K562 (cell line): ENCODE results near the gene GNAI3. TPM values are rescaled to one million over a fixed set of nuclear protein-coding genes. Genes with fewer than 3 reads are reported as not detected.
A peak's percentile ranks its signal among the peaks of the same experiment; 100 is the strongest.

Experiments used
- CBFB ChIP-seq: sonication (generic); formaldehyde crosslinking; IDR thresholded peaks from 2 replicates; pipeline ENCODE4 v1.4.0; 2020; ENCODE audit warnings: mild to moderate bottlenecking, missing genetic modification reagents
- CBX8 ChIP-seq: fragments of 200-600 bp; sonication (generic); IDR thresholded peaks from 2 replicates; pipeline ENCODE4 v1.6.1; 2012; ENCODE audit warnings: borderline replicate concordance, mixed run types, low read depth, mild to moderate bottlenecking, moderate library complexity, mixed read lengths, low read length, control low read depth, inconsistent platforms; ENCODE audit not compliant: poor library complexity, severe bottlenecking; ENCODE audit errors: extremely low read depth
- CREB3 ChIP-seq: fragments of 450-650 bp; conservative IDR thresholded peaks from 2 replicates; pipeline ENCODE4 v1.6.1; 2016; ENCODE audit warnings: missing genetic modification characterization, low read depth, mild to moderate bottlenecking, missing compliant biosample characterization, moderate library complexity
- EWSR1 ChIP-seq: fragments of 450-650 bp; IDR thresholded peaks from 2 replicates; pipeline ENCODE4 v1.6.1; 2018; ENCODE audit warnings: borderline replicate concordance, mild to moderate bottlenecking, low read depth, moderate library complexity; ENCODE audit not compliant: partially characterized antibody
- FOSL1 ChIP-seq: fragments of 200-800 bp; sonication (Bioruptor generic); conservative IDR thresholded peaks from 2 replicates; pipeline ENCODE4 v1.6.1; 2016; ENCODE audit warnings: missing genetic modification characterization, missing compliant biosample characterization
- GABPB2 ChIP-seq: fragments of 250-450 bp; sonication (Bioruptor Pico); conservative IDR thresholded peaks from 2 replicates; pipeline ENCODE4 v1.5.1; 2021; ENCODE audit warnings: mild to moderate bottlenecking
- GATAD2A ChIP-seq: fragments of 450-650 bp; IDR thresholded peaks from 2 replicates; pipeline ENCODE4 v1.6.1; 2017
- HLTF ChIP-seq: fragments of 450-650 bp; IDR thresholded peaks from 2 replicates; pipeline ENCODE4 v1.6.1; 2016
- ILF3 ChIP-seq: fragments of 450-650 bp; IDR thresholded peaks from 2 replicates; pipeline ENCODE4 v1.6.1; 2018; ENCODE audit warnings: antibody characterized with exemption, mild to moderate bottlenecking, moderate library complexity, borderline replicate concordance
- JUN ChIP-seq, 2 experiments: sonication (generic) in 1 of 2; formaldehyde crosslinking in 1 of 2; IDR thresholded peaks; 2 replicates each; pipeline versions ENCODE4 v1.6.1 to v1.8.0; 2012 to 2022; ENCODE audit warnings: borderline replicate concordance in 2 of 2, mild to moderate bottlenecking in 2 of 2, improper control_type of control experiment in 1 of 2, low read depth in 1 of 2, low read length in 1 of 2, missing genetic modification reagents in 1 of 2
- KHSRP ChIP-seq: fragments of 450-650 bp; IDR thresholded peaks from 2 replicates; pipeline ENCODE4 v1.6.1; 2017
- LEF1 ChIP-seq: fragments of 450-650 bp; IDR thresholded peaks from 2 replicates; pipeline ENCODE4 v1.6.1; 2016; ENCODE audit warnings: mild to moderate bottlenecking
- MAZ ChIP-seq, 2 experiments: fragments of 450-650 bp in 1 of 2; sonication (generic) in 1 of 2; formaldehyde crosslinking; IDR thresholded peaks in 1 of 2; conservative IDR thresholded peaks in 1 of 2; 2 replicates each; pipeline versions ENCODE4 v1.4.0 to v1.5.0; 2020; ENCODE audit warnings: mild to moderate bottlenecking in 1 of 2, missing genetic modification reagents in 1 of 2
- STAT5B ChIP-seq: fragments of 250-450 bp; sonication (Bioruptor Pico); IDR thresholded peaks from 2 replicates; pipeline ENCODE4 v1.8.0; 2021; ENCODE audit warnings: mild to moderate bottlenecking, inconsistent platforms
- ZBTB9 ChIP-seq: fragments of 450-650 bp; formaldehyde crosslinking; IDR thresholded peaks from 2 replicates; pipeline ENCODE4 v1.4.0; 2020; ENCODE audit warnings: mild to moderate bottlenecking, moderate library complexity
- ZC3H11A ChIP-seq: IDR thresholded peaks from 2 replicates; pipeline ENCODE4 v1.6.1; 2012; ENCODE audit warnings: low read depth, low read length, improper control_type of control experiment
- ZFP1 ChIP-seq: fragments of 450-650 bp; formaldehyde crosslinking; IDR thresholded peaks from 2 replicates; pipeline ENCODE4 v1.4.0; 2020; ENCODE audit warnings: mild to moderate bottlenecking, mixed read lengths
- ZFPM2 ChIP-seq: fragments of 250-450 bp; sonication (Bioruptor Pico); IDR thresholded peaks from 2 replicates; pipeline ENCODE4 v1.5.1; 2022; ENCODE audit warnings: mild to moderate bottlenecking
- ZMIZ1 ChIP-seq, 2 experiments: fragments of 150-350 bp in 1 of 2; IDR thresholded peaks; 2 replicates each; pipeline ENCODE4 v1.6.1; 2012 to 2016; ENCODE audit warnings: low read depth in 2 of 2, low read length in 2 of 2, mild to moderate bottlenecking in 1 of 2, moderate library complexity in 1 of 2
- ZNF583 ChIP-seq: fragments of 250-450 bp; sonication (Bioruptor Pico); IDR thresholded peaks from 2 replicates; pipeline ENCODE4 v1.4.0; 2020
- ZNF584 ChIP-seq: fragments of 200-800 bp; sonication (Bioruptor generic); IDR thresholded peaks from 2 replicates; pipeline ENCODE4 v1.6.1; 2016; ENCODE audit warnings: low read depth, mild to moderate bottlenecking, missing genetic modification characterization, missing compliant biosample characterization
- ZNF75A ChIP-seq: fragments of 450-650 bp; formaldehyde crosslinking; IDR thresholded peaks from 2 replicates; pipeline ENCODE4 v1.4.0; 2020; ENCODE audit warnings: mild to moderate bottlenecking
- polyA plus RNA-seq, 8 experiments: library from polyadenylated mRNA; depleted of rRNA in 4 of 8; stranded (reverse) in 5 of 8; unstranded in 3 of 8; fragments of >200 nt; fragmentation: Nextera tagmentation in 2 of 8; fragmentation: Illumina TruSeq in 1 of 8; extraction: Ambion mirVana in 2 of 8; extraction: Trizol in 1 of 8; gene quantifications; 2 replicates each; pipeline versions ENCODE4 v1.2.1 to v1.2.3, GENCODE V29; 2011 to 2014; ENCODE audit warnings: inconsistent platforms in 1 of 8, missing spikeins in 1 of 8
- total RNA-seq, 7 experiments: library from RNA; depleted of rRNA in 6 of 7; stranded (reverse); fragments of >200 nt in 6 of 7; fragmentation: Illumina TruSeq in 2 of 7; extraction: Trizol in 2 of 7; gene quantifications; 2 replicates each; pipeline versions ENCODE4 v1.2.1 to v1.2.3, GENCODE V29; 2011 to 2021; ENCODE audit warnings: low replicate concordance in 1 of 7

The GNAI3 gene
- total and polyA plus RNA-seq, 9 of the 15 experiments (the other 6 are each of a cell fraction or from before 2014, with no cell fraction given): 6.3 to 13.2 (median 8.9) TPM

GRCh38 chr1:109546311-109547109 is 1.9 kb upstream of the GNAI3 start (continued):
- TF ChIP-seq ZNF583 (CRISPR knock-in tag): no peak
- no peak for TF ChIP-seq STAT5B (CRISPR knock-in tag)
- peak; percentile 56; the same call in 1 of the 2 replicates for TF ChIP-seq LEF1
- peak; percentile 43 to 48; a peak in 2 of 4 replicates for TF ChIP-seq MAZ (CRISPR knock-in tag; conservative IDR thresholded peaks at IDR 0.05 in 1 of 2, IDR thresholded peaks at IDR 0.05 in 1 of 2)
- no peak for TF ChIP-seq CREB3 (tag)
- 0 out of 2 replicates have a peak, but pooled peaks have one; percentile 49 for TF ChIP-seq ILF3
- TF ChIP-seq GABPB2 (CRISPR knock-in tag): no peak
- 0 out of 2 replicates have a peak, but pooled peaks have one; percentile 54 for TF ChIP-seq JUN (IDR thresholded peaks at IDR 0.05; ENCODE audit: borderline replicate concordance, low read depth, low read length)
- TF ChIP-seq JUN (CRISPR knock-in tag; IDR thresholded peaks at IDR 0.05; ENCODE audit: borderline replicate concordance): no peak
- TF ChIP-seq EWSR1: no peak
- TF ChIP-seq ZFP1 (CRISPR knock-in tag): no peak
- TF ChIP-seq GATAD2A: no peak
- peak; percentile 88 for TF ChIP-seq ZC3H11A
- TF ChIP-seq ZNF75A (CRISPR knock-in tag): no peak
- no peak for TF ChIP-seq HLTF
- no peak for TF ChIP-seq KHSRP
- TF ChIP-seq ZNF584 (CRISPR knock-in tag): no peak
- peak; percentile 26; the same call in 1 of the 2 replicates for TF ChIP-seq FOSL1 (tag)
- TF ChIP-seq ZBTB9: peak; percentile 85
- no peak for TF ChIP-seq CBX8
- no peak for TF ChIP-seq CBFB (CRISPR knock-in tag)
- no peak for TF ChIP-seq ZFPM2 (CRISPR knock-in tag)
- 0 out of 4 replicates have a peak, but pooled peaks of 1 of the 2 experiments have one; percentile 53 for TF ChIP-seq ZMIZ1 (IDR thresholded peaks at IDR 0.05; ENCODE audit: low read depth in 2 of 2, low read length in 2 of 2)
